HG03457 (cell line): ENCODE results near the gene RAP1B.
A peak's percentile ranks its signal among the peaks of the same experiment; 100 is the strongest.

ENCODE experiments used
- ATAC-seq: cut with Tn5 transposase; IDR thresholded peaks from one replicate; pipeline ENCODE4 v1.9.1; 2021; ENCODE audit warnings: moderate number of reproducible peaks; ENCODE audit not compliant: unreplicated experiment

The RAP1B gene

DNA sequence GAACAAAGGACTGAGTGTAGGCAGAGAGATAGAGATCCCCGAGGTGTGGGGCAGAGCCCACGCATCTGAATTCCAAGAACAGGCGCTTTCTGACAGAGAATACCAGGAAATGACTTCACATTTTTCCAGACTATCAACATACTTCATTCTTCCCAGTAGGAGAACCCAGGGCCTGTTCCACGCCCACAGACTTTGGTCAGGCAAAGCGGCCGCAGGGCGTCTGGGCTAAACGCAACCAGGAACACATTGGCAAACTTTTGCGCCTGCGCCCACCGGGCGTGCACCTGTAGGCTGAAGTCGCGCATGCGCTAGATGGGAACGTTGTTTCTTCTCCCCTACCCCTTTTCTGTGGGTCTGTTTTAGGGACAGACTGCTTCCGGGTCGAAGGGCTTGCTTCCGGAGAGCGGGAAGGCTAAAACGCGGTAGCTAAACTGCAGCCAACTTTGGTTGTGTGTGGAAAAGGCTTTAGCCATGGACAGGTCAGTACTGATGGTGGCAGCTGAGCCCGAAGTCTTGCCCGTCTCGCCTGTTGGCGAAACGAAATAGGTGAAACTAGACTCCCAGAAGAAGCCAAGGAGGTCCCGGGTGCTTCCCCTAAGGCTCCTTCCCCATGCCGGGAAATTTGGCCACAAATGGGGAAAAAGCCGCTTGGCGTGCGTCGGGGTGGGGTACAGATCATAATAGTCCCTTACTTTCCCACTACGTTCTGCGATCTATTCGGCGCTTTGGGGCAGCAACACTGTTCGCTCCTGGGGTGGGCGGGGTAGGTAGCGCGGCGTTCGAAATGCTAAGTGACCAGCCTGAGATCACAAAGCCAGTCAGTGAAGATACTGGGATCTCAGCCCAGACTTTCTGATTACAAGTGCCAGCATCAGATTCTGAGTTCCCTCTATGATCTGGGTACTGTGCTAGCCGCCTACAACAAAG, 76.2 kb downstream of the RAP1B start, which contains the start of gene NUP107:
Gene NUP107, plus strand, starts transcription at position 384 of the 927 bp plus-strand sequence. Its CDS starts 88 bp downstream, at position 472.
- ATAC-seq = peak; percentile 95

DNA sequence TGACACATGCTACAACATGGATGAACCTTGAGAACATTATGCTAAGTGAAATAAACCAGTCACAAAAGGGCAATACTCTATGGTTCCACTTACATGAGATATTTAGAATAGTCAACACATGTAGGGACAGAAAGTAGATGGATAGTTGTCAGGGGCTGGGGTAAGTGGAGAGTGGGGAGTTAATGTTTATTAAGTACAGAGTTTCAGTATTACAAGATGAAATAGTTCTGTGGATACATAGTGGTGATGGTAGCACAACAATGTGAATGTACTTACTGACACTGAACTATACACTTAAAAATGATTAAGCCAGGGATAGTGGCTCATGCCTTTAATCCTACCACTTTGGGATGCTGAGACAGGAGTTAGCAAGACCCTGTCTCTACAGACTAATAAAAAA, 84.8 kb downstream of the RAP1B start:
- ATAC-seq = no peak

DNA sequence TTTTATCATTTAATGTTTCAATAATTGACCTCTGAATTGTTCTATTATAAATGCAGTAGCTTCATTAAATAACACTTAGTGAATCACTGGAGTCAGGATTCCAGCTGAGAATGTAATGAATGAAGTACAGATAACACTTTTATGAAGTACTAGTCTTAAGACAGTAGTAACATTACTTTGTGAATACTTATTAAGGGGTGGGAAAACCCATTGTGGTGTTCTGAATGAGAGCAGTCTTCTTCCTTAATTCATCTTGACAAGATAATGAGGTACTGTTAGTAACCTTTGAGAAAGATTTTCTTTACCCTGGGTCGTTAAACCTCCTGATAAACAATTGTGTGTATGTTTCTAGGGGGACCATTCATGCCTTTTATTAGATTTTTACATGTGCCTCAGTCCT, 88.8 kb downstream of the RAP1B start:
- ATAC-seq = no peak
